Measurements from ENCODE around the gene BATF. TPM values are rescaled to one million over a fixed set of nuclear protein-coding genes. Genes with fewer than 3 reads are reported as not detected.

BATF gene
- total RNA-seq, 5 donors from 2014 or later (not counting 1 experiment from before 2014, with no cell fraction given): 12.0 to 22.4 (median 19.2) TPM

- H3K4me3 Mint-ChIP-seq: no peak overlapping the region
- Histone ChIP-seq H3K36me3 (ENCODE audit: control insufficient read depth in 2 of 2, extremely low read depth in 1 of 2, insufficient read depth in 1 of 2, low read length in 1 of 2) (no peaks in the 10 kb centered on the region), H3K27ac (ENCODE audit: low read length) (no peak overlapping the region), H3K4me1 (ENCODE audit: control insufficient read depth in 1 of 2, extremely low read depth in 1 of 2, insufficient read depth in 2 of 2, low read length in 2 of 2) (peaks cover 0 to 13% of the 10 kb centered on the region in 2 experiments), H3K9me3 (no peaks in the 10 kb centered on the region), H3K27me3 (replicated peaks in 1 of 2; ENCODE audit: control insufficient read depth in 2 of 2, extremely low read depth in 1 of 2, insufficient read depth in 2 of 2, low read length in 1 of 2) (peaks cover 0 to 4% of the 10 kb centered on the region in 2 experiments), H3K4me3 (ENCODE audit: control insufficient read depth in 1 of 2, extremely low read depth in 1 of 2, low read length in 1 of 2) (no peak overlapping the region)
- peaks cover 15 to 20% (median 17%) of the 10 kb centered on the region in 3 donors for H3K4me1 Mint-ChIP-seq
- peaks cover 0 to 3% of the 10 kb centered on the region in 2 donors for H3K27me3 Mint-ChIP-seq
- WGBS (ENCODE audit: insufficient coverage): no CpG with 5 or more reads among the region's 2 CpGs
- ChIA-PET POLR2A (no interaction called here), CTCF (no interaction called here)
- H3K27ac Mint-ChIP-seq: peak overlapping the region in 1 of 2 donors; percentile 40
- H3K9me3 Mint-ChIP-seq: no peaks in the 10 kb centered on the region
- DNase-seq: no peak
- H3K36me3 Mint-ChIP-seq: no peaks in the 10 kb centered on the region
- ATAC-seq (replicated peaks in 1 of 4): no peak
Observed at GRCh38 chr14:75570797-75571196, 48.5 kb downstream of the BATF start.

DNA sequence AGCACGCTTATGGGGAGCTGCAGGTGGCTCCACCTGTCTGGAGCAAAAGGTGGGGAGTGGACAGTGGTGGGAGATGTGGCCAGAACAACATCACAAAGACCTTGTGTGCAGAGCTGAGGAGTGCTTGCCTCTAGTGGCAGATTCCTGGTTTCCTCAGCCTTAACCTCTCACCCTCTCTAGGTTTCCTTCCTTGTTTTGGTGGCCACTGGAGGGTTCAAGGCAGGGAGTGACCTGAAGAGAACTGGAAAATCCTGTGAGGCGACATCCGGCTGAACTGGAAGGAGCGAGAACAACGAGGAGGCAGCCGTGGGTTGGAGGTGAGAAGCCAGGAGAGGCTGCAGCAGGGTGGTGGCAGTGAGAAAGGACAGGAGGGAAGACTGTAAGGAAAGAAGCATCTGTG, 49.8 kb downstream of the BATF start:
- no peak for ATAC-seq (replicated peaks in 1 of 4)
- no peaks in the 10 kb centered on the region for H3K36me3 Mint-ChIP-seq
- H3K27ac Mint-ChIP-seq: no peak overlapping the region
- DNase-seq: no peak
- no peak overlapping the region for H3K4me3 Mint-ChIP-seq
- CTCF ChIA-PET: interaction anchor here in 1 of 2 donors (0.6 kb wide), 1 partner anchor 82 kb away, joined by 5 read pairs; no protein-coding TSS in a partner anchor
- Histone ChIP-seq H3K27me3 (replicated peaks in 1 of 2; ENCODE audit: control insufficient read depth in 2 of 2, extremely low read depth in 1 of 2, insufficient read depth in 2 of 2, low read length in 1 of 2) (peaks cover 0 to 4% of the 10 kb centered on the region in 2 experiments), H3K36me3 (ENCODE audit: control insufficient read depth in 2 of 2, extremely low read depth in 1 of 2, insufficient read depth in 1 of 2, low read length in 1 of 2) (no peaks in the 10 kb centered on the region), H3K27ac (ENCODE audit: low read length) (no peak overlapping the region), H3K9me3 (no peaks in the 10 kb centered on the region), H3K4me1 (ENCODE audit: control insufficient read depth in 1 of 2, extremely low read depth in 1 of 2, insufficient read depth in 2 of 2, low read length in 2 of 2) (no peaks in the 10 kb centered on the region), H3K4me3 (ENCODE audit: control insufficient read depth in 1 of 2, extremely low read depth in 1 of 2, low read length in 1 of 2) (no peak overlapping the region)
- POLR2A ChIA-PET: no interaction called here
- peaks cover 3 to 8% (median 5%) of the 10 kb centered on the region in 3 donors for H3K4me1 Mint-ChIP-seq
- peaks cover 0 to 3% of the 10 kb centered on the region in 2 donors for H3K27me3 Mint-ChIP-seq
- no peaks in the 10 kb centered on the region for H3K9me3 Mint-ChIP-seq
- 86% methylated on average over 6 of the region's 6 CpGs for WGBS (ENCODE audit: insufficient coverage)

DNA sequence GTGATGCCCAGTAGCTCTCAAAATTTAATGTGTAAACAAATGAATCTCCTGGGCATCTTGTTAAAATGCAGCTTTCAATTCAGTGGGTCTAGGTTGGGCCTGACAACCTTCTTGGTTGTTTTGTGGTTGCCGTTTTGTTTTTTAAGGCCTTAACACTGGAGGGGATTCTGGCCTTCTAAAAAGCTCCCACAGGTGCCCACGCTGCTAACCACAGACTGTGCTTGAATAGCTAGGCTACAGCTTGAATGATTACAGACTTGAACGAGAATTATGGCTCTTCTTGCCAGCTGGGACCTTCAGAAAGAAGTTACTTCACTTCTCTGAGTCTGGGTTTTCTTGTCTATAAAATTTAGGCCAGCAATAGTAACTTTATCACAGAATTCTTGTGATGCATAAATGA, 54.8 kb downstream of the BATF start:
- Mint-ChIP-seq H3K9me3 (no peaks in the 10 kb centered on the region), H3K27me3 (no peaks in the 10 kb centered on the region), H3K36me3 (no peaks in the 10 kb centered on the region), H3K4me1 (peaks cover 4 to 11% (median 7%) of the 10 kb centered on the region in 3 donors), H3K4me3 (no peak overlapping the region), H3K27ac (no peak overlapping the region)
- WGBS (ENCODE audit: insufficient coverage): 48% methylated on average over 2 of the region's 3 CpGs
- H3K27me3 ChIP-seq (replicated peaks in 1 of 2; ENCODE audit: control insufficient read depth in 2 of 2, extremely low read depth in 1 of 2, insufficient read depth in 2 of 2, low read length in 1 of 2): peaks cover 0 to 2% of the 10 kb centered on the region in 2 experiments
- POLR2A ChIA-PET: interaction anchor here in 1 of 2 donors (0.6 kb wide), 1 partner anchor 84 kb away, joined by 3 read pairs; the partner anchor contains the start of gene ERG28
- CTCF ChIA-PET: interaction anchor here (0.6 to 4.9 kb wide), 22 partner anchors 8 to 634 kb away, joined by 3 to 89 read pairs (median 4); partner anchors contain the start of genes ERG28 (in 1 of the 2), IFT43 (in 1 of the 2), TGFB3 (in 1 of the 2) and TTLL5 (in 1 of the 2)
- DNase-seq (no peak), ATAC-seq (replicated peaks in 1 of 4) (no peak)
- H3K27ac ChIP-seq (ENCODE audit: low read length): no peak overlapping the region
- no peak overlapping the region for H3K4me3 ChIP-seq (ENCODE audit: control insufficient read depth in 1 of 2, extremely low read depth in 1 of 2, low read length in 1 of 2)
- H3K4me1 ChIP-seq (ENCODE audit: control insufficient read depth in 1 of 2, extremely low read depth in 1 of 2, insufficient read depth in 2 of 2, low read length in 2 of 2): peaks cover 7 to 26% of the 10 kb centered on the region in 2 experiments
- H3K36me3 ChIP-seq (ENCODE audit: control insufficient read depth in 2 of 2, extremely low read depth in 1 of 2, insufficient read depth in 1 of 2, low read length in 1 of 2): no peaks in the 10 kb centered on the region
- H3K9me3 ChIP-seq: no peaks in the 10 kb centered on the region

DNA sequence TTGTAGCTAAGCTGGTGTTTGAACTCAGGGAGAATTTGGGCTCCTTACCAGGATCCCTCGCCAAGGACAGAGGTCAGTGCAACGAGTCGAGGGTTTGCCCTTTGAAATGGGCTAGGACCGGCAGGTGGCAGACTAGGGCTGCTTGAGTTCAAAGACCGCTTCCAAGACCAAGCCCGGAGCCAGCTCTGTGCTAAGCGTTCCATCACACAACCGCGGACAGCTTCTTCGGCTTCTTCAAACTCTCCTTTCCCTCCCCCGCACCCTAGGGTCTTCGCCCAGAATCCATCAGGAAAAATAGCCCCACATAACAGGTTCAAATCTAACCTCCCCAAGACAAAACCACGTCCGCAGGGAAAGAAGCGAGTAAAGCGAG, 55.4 kb downstream of the BATF start:
- H3K9me3 Mint-ChIP-seq: no peaks in the 10 kb centered on the region
- H3K27ac Mint-ChIP-seq: peak overlapping the region; percentile 77 to 86
- H3K27me3 Mint-ChIP-seq: no peaks in the 10 kb centered on the region
- peaks cover 4 to 11% (median 7%) of the 10 kb centered on the region in 3 donors for H3K4me1 Mint-ChIP-seq
- Histone ChIP-seq H3K27me3 (replicated peaks in 1 of 2; ENCODE audit: control insufficient read depth in 2 of 2, extremely low read depth in 1 of 2, insufficient read depth in 2 of 2, low read length in 1 of 2) (peaks cover 0 to 2% of the 10 kb centered on the region in 2 experiments), H3K36me3 (ENCODE audit: control insufficient read depth in 2 of 2, extremely low read depth in 1 of 2, insufficient read depth in 1 of 2, low read length in 1 of 2) (no peaks in the 10 kb centered on the region), H3K4me3 (ENCODE audit: control insufficient read depth in 1 of 2, extremely low read depth in 1 of 2, low read length in 1 of 2) (peak overlapping the region; percentile 74 to 86), H3K9me3 (no peaks in the 10 kb centered on the region), H3K4me1 (ENCODE audit: control insufficient read depth in 1 of 2, extremely low read depth in 1 of 2, insufficient read depth in 2 of 2, low read length in 2 of 2) (peaks cover 7 to 26% of the 10 kb centered on the region in 2 experiments), H3K27ac (ENCODE audit: low read length) (peak overlapping the region; percentile 36)
- DNase-seq: peak; percentile 15 to 78 (median 58)
- peak; percentile 84 to 91 (median 86) for ATAC-seq (replicated peaks in 1 of 4)
- H3K36me3 Mint-ChIP-seq: no peaks in the 10 kb centered on the region
- CTCF ChIA-PET: interaction anchor here (0.6 to 4.9 kb wide), 20 partner anchors 9 to 1709 kb away, joined by 3 to 89 read pairs (median 4); partner anchors contain the start of genes ERG28 (in 1 of the 2), IFT43 (in 1 of the 2), TGFB3 (in 1 of the 2) and TTLL5 (in 1 of the 2)
- POLR2A ChIA-PET: interaction anchor here in 1 of 2 donors (0.5 kb wide), 1 partner anchor 521 kb away, joined by 4 read pairs; no protein-coding TSS in a partner anchor
- WGBS (ENCODE audit: insufficient coverage): 5% methylated on average over 9 of the region's 16 CpGs
- H3K4me3 Mint-ChIP-seq: no peak overlapping the region

GRCh38 chr14:75578102-75578785, 56.0 kb downstream of the BATF start, which contains the start of gene FLVCR2:
Gene FLVCR2 (plus strand): TSS chr14:75578620. CDS start chr14:75578973, 353 bp downstream.
- H3K4me1 ChIP-seq (ENCODE audit: control insufficient read depth in 1 of 2, extremely low read depth in 1 of 2, insufficient read depth in 2 of 2, low read length in 2 of 2): peaks cover 7 to 26% of the 10 kb centered on the region in 2 experiments
- ChIA-PET CTCF (interaction anchor here (0.6 to 4.9 kb wide), 16 partner anchors 9 to 1710 kb away, joined by 3 to 89 read pairs (median 4); partner anchors contain the start of genes ERG28 (in 1 of the 2), TGFB3 (in 1 of the 2) and TTLL5 (in 1 of the 2)), POLR2A (interaction anchor here in 1 of 2 donors (0.5 to 0.6 kb wide), 2 partner anchors 46 to 522 kb away, joined by 3 to 4 read pairs; no protein-coding TSS in a partner anchor)
- no peaks in the 10 kb centered on the region for H3K36me3 ChIP-seq (ENCODE audit: control insufficient read depth in 2 of 2, extremely low read depth in 1 of 2, insufficient read depth in 1 of 2, low read length in 1 of 2)
- no peaks in the 10 kb centered on the region for H3K9me3 ChIP-seq
- Mint-ChIP-seq H3K4me3 (no peak within 1 kb of the TSS), H3K9me3 (no peaks in the 10 kb centered on the region), H3K36me3 (no peaks in the 10 kb centered on the region), H3K27ac (peak within 1 kb of the TSS; percentile 77 to 86), H3K27me3 (no peaks in the 10 kb centered on the region), H3K4me1 (peaks cover 4 to 11% (median 7%) of the 10 kb centered on the region in 3 donors)
- ATAC-seq (replicated peaks in 1 of 4): peak; percentile 73 to 80 (median 78)
- peak within 1 kb of the TSS; percentile 36 for H3K27ac ChIP-seq (ENCODE audit: low read length)
- DNase-seq: peak in 33 of 35 experiments; percentile 16 to 73 (median 44)
- WGBS (ENCODE audit: insufficient coverage): under 1% methylated on average over 41 of the region's 49 CpGs
- H3K27me3 ChIP-seq (replicated peaks in 1 of 2; ENCODE audit: control insufficient read depth in 2 of 2, extremely low read depth in 1 of 2, insufficient read depth in 2 of 2, low read length in 1 of 2): peaks cover 0 to 2% of the 10 kb centered on the region in 2 experiments
- peak within 1 kb of the TSS; percentile 74 to 86 for H3K4me3 ChIP-seq (ENCODE audit: control insufficient read depth in 1 of 2, extremely low read depth in 1 of 2, low read length in 1 of 2)

GRCh38 chr14:75578786-75579337, 56.6 kb downstream of the BATF start:
- ATAC-seq (replicated peaks in 1 of 4) (peak; percentile 29 to 45 (median 32)), DNase-seq (no peak)
- Mint-ChIP-seq H3K4me1 (peaks cover 4 to 11% (median 7%) of the 10 kb centered on the region in 3 donors), H3K4me3 (no peak overlapping the region), H3K9me3 (no peaks in the 10 kb centered on the region), H3K36me3 (no peaks in the 10 kb centered on the region), H3K27me3 (no peaks in the 10 kb centered on the region), H3K27ac (no peak overlapping the region)
- POLR2A ChIA-PET: interaction anchor here in 1 of 2 donors (0.6 kb wide), 1 partner anchor 47 kb away, joined by 3 read pairs; no protein-coding TSS in a partner anchor
- H3K9me3 ChIP-seq: no peaks in the 10 kb centered on the region
- no peaks in the 10 kb centered on the region for H3K36me3 ChIP-seq (ENCODE audit: control insufficient read depth in 2 of 2, extremely low read depth in 1 of 2, insufficient read depth in 1 of 2, low read length in 1 of 2)
- peaks cover 7 to 26% of the 10 kb centered on the region in 2 experiments for H3K4me1 ChIP-seq (ENCODE audit: control insufficient read depth in 1 of 2, extremely low read depth in 1 of 2, insufficient read depth in 2 of 2, low read length in 2 of 2)
- H3K27ac ChIP-seq (ENCODE audit: low read length): no peak overlapping the region
- peaks cover 0 to 2% of the 10 kb centered on the region in 2 experiments for H3K27me3 ChIP-seq (replicated peaks in 1 of 2; ENCODE audit: control insufficient read depth in 2 of 2, extremely low read depth in 1 of 2, insufficient read depth in 2 of 2, low read length in 1 of 2)
- peak overlapping the region; percentile 72 to 74 for H3K4me3 ChIP-seq (ENCODE audit: control insufficient read depth in 1 of 2, extremely low read depth in 1 of 2, low read length in 1 of 2)
- CTCF ChIA-PET: interaction anchor here (0.6 to 4.9 kb wide), 5 partner anchors 75 to 404 kb away, joined by 4 to 89 read pairs (median 9); partner anchors contain the start of genes ERG28 (in 1 of the 2) and TTLL5 (in 1 of the 2)
- WGBS (ENCODE audit: insufficient coverage): 65% methylated on average over 20 of the region's 21 CpGs
